GM21360 (cell line): Measurements from ENCODE around the gene GPR132.

ENCODE experiments used
- ATAC-seq: cut with Tn5 transposase; IDR thresholded peaks from one replicate; pipeline ENCODE4 v1.9.1; 2021; ENCODE audit warnings: mild to moderate bottlenecking, moderate library complexity; ENCODE audit not compliant: unreplicated experiment

The GPR132 gene

GRCh38 chr14:105063056-105063455, 2.2 kb downstream of the GPR132 start:
- ATAC-seq: no peak

GRCh38 chr14:105062048-105062433, 3.2 kb downstream of the GPR132 start:
- no peak for ATAC-seq

- ATAC-seq: no peak
Measured at GRCh38 chr14:105061428-105062047, 3.7 kb downstream of the GPR132 start.

- ATAC-seq: no peak
Measured at GRCh38 chr14:105060751-105061427, 4.3 kb downstream of the GPR132 start.

- ATAC-seq: no peak
Measured at GRCh38 chr14:105059925-105060565, 5.2 kb downstream of the GPR132 start.

GRCh38 chr14:105059035-105059924, 6.0 kb downstream of the GPR132 start:
- no peak for ATAC-seq

- no peak for ATAC-seq
Measured at GRCh38 chr14:105058521-105059034, 6.7 kb downstream of the GPR132 start.

- ATAC-seq: no peak
Measured at GRCh38 chr14:105056303-105056831, 8.9 kb downstream of the GPR132 start.

- no peak for ATAC-seq
Measured at GRCh38 chr14:105055736-105056302, 9.4 kb downstream of the GPR132 start.

- ATAC-seq: no peak
Measured at GRCh38 chr14:105055334-105055733, 9.9 kb downstream of the GPR132 start.

- no peak for ATAC-seq
Measured at GRCh38 chr14:105053996-105054395, 11.2 kb downstream of the GPR132 start.

GRCh38 chr14:105053421-105053820, 11.8 kb downstream of the GPR132 start:
- no peak for ATAC-seq

GRCh38 chr14:105052110-105052458, 13.1 kb downstream of the GPR132 start:
- ATAC-seq: no peak

- ATAC-seq: no peak
Measured at GRCh38 chr14:105051182-105052109, 13.8 kb downstream of the GPR132 start.

- no peak for ATAC-seq
Measured at GRCh38 chr14:105050551-105050897, 14.7 kb downstream of the GPR132 start.

- no peak for ATAC-seq
Measured at GRCh38 chr14:105049753-105050550, 15.3 kb downstream of the GPR132 start.

GRCh38 chr14:105047283-105048016, 17.8 kb downstream of the GPR132 start:
- no peak for ATAC-seq

- no peak for ATAC-seq
Measured at GRCh38 chr14:105046891-105047282, 18.3 kb downstream of the GPR132 start.
